ENCODE measurements around the gene KCNE1.

Gene KCNE1

DNA sequence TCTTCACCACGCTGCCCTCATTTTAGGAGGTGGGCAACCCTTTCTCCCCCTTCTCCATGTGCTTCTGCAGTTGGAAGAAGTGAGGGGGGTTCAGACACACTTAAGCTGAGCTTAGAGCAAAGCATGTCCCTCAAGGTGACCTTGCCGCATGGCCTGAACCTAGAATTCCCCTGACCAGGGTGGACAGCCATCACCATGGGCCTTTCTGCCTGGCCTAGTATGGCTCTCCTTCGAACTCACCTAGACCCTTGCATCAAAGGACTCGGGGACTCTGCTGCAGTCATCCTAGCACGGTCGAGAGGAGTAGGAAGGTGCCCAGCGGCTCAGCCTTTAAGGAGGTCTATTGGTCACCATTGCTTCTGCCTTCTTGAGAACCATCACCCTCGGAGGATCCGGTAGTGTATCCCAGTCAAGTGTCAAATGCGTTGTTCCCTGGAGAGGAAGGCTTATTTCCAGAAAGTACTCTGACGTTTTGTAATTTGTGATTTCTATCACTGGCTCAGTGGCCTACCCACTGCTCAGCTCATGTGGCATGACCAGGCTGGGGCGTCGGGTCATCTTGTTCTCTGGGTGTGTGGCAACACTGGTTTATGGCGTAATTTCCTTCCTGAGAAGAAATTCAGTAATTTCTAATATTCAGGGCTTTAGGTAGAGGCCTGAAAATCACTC lies at the start of gene KCNE1:
KCNE1 (minus strand) TSS at position 424 of the 669 bp plus-strand sequence. CDS start 62,576 bp downstream, outside the sequence.
- no peak for TF ChIP-seq CTCF (IDR thresholded peaks at IDR 0.05; ENCODE audit: control insufficient read depth, insufficient read depth, low read depth, low read length, missing control alignments)
- H3K4me3 ChIP-seq (ENCODE audit: control insufficient read depth, low read depth, low read length) = no peak within 1 kb of the TSS
- no peak for DNase-seq (ENCODE audit: low read depth)

- H3K4me3 ChIP-seq (ENCODE audit: control insufficient read depth, low read depth, low read length) = no peak overlapping the region
- DNase-seq (ENCODE audit: low read depth) = no peak
- no peak for TF ChIP-seq CTCF (IDR thresholded peaks at IDR 0.05; ENCODE audit: control insufficient read depth, insufficient read depth, low read depth, low read length, missing control alignments)
These were observed 49.8 kb upstream of the KCNE1 start for GRCh38 chr21:34561806-34562205.

DNA sequence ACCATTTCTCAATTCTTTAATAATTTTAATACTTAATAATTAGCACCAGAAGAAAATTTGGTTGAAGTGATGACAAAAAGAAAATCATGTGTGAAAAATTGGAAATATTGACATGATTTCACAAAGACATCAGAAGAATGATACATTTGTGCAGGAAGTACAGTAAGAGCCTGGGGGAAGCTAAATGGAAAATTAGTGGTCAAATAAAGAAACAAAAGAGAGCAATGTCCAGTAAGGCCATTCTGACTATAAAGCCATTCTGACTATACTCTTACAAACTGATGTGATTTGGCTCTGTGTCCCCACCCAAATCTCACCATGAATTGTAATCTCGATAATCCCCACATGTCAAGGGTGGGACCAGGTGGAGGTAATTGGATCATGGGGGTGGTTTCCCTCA lies 48.6 kb upstream of the KCNE1 start:
- TF ChIP-seq CTCF (IDR thresholded peaks at IDR 0.05; ENCODE audit: control insufficient read depth, insufficient read depth, low read depth, low read length, missing control alignments) = no peak
- DNase-seq (ENCODE audit: low read depth) = no peak

DNA sequence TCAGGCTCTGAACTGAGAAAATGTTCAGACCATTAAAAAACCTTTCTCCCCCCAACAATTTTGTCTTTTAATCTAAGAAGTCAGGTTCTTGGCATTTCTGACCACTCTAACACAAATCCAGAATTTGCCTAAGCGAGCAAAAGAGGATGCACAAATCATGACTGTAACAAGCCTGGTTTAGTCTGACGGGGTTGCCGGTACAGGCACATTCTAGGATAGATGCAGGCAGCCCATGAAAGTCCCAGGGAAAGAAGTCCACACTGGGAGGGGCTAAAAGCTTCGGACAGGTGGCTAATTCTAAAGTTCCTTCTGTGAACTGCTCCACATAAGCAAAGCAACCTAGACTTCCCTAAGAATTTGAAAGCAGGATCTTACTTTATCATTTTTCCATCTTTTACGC lies 48.0 kb upstream of the KCNE1 start:
- DNase-seq (ENCODE audit: low read depth) = no peak
- no peak overlapping the region for H3K4me3 ChIP-seq (ENCODE audit: control insufficient read depth, low read depth, low read length)
- TF ChIP-seq CTCF (IDR thresholded peaks at IDR 0.05; ENCODE audit: control insufficient read depth, insufficient read depth, low read depth, low read length, missing control alignments) = no peak

More for the DNA sequence above, 48.6 kb upstream of the KCNE1 start:
- no peak overlapping the region for H3K4me3 ChIP-seq (ENCODE audit: control insufficient read depth, low read depth, low read length)

DNA sequence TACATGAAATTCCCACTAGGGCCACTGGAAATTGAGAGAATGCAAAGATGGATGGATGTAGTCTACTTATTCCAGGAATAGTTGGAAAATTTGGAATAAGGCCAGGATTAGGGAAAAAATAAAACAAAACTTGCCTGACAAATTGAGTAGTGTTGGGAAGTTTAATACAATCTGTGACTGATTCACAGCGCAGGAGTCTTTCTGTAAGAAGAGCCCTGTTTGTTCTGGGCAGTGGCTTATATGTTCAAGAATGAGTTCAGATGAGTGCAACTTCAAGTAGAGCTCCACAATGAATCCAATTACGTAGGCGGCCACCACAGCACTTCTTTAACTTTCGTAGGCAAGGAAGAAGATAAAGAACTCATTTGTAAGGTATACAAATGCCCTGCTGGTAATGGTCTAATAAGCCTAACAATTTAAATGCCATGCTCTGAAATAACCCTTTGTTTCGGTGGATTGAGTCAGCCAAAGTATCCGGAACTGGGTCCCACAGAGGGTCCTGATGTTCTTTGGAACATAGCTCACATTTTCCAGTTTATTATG lies 47.1 kb upstream of the KCNE1 start:
- no peak for DNase-seq (ENCODE audit: low read depth)
- H3K4me3 ChIP-seq (ENCODE audit: control insufficient read depth, low read depth, low read length) = no peak overlapping the region
- TF ChIP-seq CTCF (IDR thresholded peaks at IDR 0.05; ENCODE audit: control insufficient read depth, insufficient read depth, low read depth, low read length, missing control alignments) = no peak

GRCh38 chr21:34558166-34558565 lies 46.2 kb upstream of the KCNE1 start:
- no peak for TF ChIP-seq CTCF (IDR thresholded peaks at IDR 0.05; ENCODE audit: control insufficient read depth, insufficient read depth, low read depth, low read length, missing control alignments)
- no peak for DNase-seq (ENCODE audit: low read depth)
- H3K4me3 ChIP-seq (ENCODE audit: control insufficient read depth, low read depth, low read length) = no peak overlapping the region

Measured in AG09309 (cell line).